Glutamatergic neuron (in vitro differentiated cells): ENCODE results near the gene ARL14. TPM values are rescaled to one million over a fixed set of nuclear protein-coding genes. Genes with fewer than 3 reads are reported as not detected.

Experiments
- DNase-seq: peaks from one replicate; pipeline ENCODE4 v3.0.0; 2022
- H3K27ac Mint-ChIP-seq: one replicate; pipeline ENCODE4 v1.8.0; 2020; ENCODE audit warnings: mild to moderate bottlenecking, mixed read lengths, inconsistent platforms; ENCODE audit not compliant: unreplicated experiment
- H3K27me3 Mint-ChIP-seq: one replicate; pipeline ENCODE4 v1.8.0; 2020; ENCODE audit warnings: mild to moderate bottlenecking, moderate library complexity, mixed read lengths, inconsistent platforms; ENCODE audit not compliant: unreplicated experiment
- H3K36me3 Mint-ChIP-seq: one replicate; pipeline ENCODE4 v1.8.0; 2020; ENCODE audit warnings: mild to moderate bottlenecking, mixed read lengths, inconsistent platforms; ENCODE audit not compliant: unreplicated experiment
- H3K4me1 Mint-ChIP-seq: one replicate; pipeline ENCODE4 v1.8.0; 2020; ENCODE audit warnings: mild to moderate bottlenecking, low read depth, mixed read lengths, inconsistent platforms; ENCODE audit not compliant: unreplicated experiment
- H3K4me3 Mint-ChIP-seq: one replicate; pipeline ENCODE4 v1.8.0; 2020; ENCODE audit warnings: mild to moderate bottlenecking, mixed read lengths, inconsistent platforms; ENCODE audit not compliant: unreplicated experiment
- H3K9me3 Mint-ChIP-seq: one replicate; pipeline ENCODE4 v1.8.0; 2020; ENCODE audit warnings: mild to moderate bottlenecking, moderate library complexity, mixed read lengths, inconsistent platforms; ENCODE audit not compliant: unreplicated experiment
- CTCF ChIP-seq: fragments of 200-600 bp; sonication (generic); IDR thresholded peaks from one replicate; pipeline ENCODE4 v1.5.0; 2021; ENCODE audit not compliant: partially characterized antibody, unreplicated experiment
- total RNA-seq: library from RNA; stranded (reverse); fragmentation: NEBNext Ultra II Directional; extraction: Animal tissue kit (Norgen Biotek cat#: 25700); gene quantifications from one replicate; pipeline ENCODE4 v1.2.1, GENCODE V29; 2021; ENCODE audit not compliant: unreplicated experiment

ARL14 gene
- total RNA-seq, 1 donor from 2014 or later: not detected

- H3K4me3 Mint-ChIP-seq: no peak overlapping the region
- no peak for DNase-seq
- no peaks in the 10 kb centered on the region for H3K4me1 Mint-ChIP-seq
- no peak for TF ChIP-seq CTCF
- H3K9me3 Mint-ChIP-seq: peaks cover 3% of the 10 kb centered on the region
- H3K36me3 Mint-ChIP-seq: peaks cover 13% of the 10 kb centered on the region
- no peak overlapping the region for H3K27ac Mint-ChIP-seq
- no peaks in the 10 kb centered on the region for H3K27me3 Mint-ChIP-seq
Measured at GRCh38 chr3:160719710-160720109, 42.8 kb downstream of the ARL14 start.

- peaks cover 17% of the 10 kb centered on the region for H3K36me3 Mint-ChIP-seq
- peaks cover 5% of the 10 kb centered on the region for H3K9me3 Mint-ChIP-seq
- no peak overlapping the region for H3K4me3 Mint-ChIP-seq
- TF ChIP-seq CTCF: no peak
- no peak overlapping the region for H3K27ac Mint-ChIP-seq
- DNase-seq: no peak
- no peaks in the 10 kb centered on the region for H3K4me1 Mint-ChIP-seq
- peaks cover 1% of the 10 kb centered on the region for H3K27me3 Mint-ChIP-seq
Measured at GRCh38 chr3:160720123-160720746, 43.3 kb downstream of the ARL14 start.

GRCh38 chr3:160722331-160722730 lies 45.4 kb downstream of the ARL14 start:
- Mint-ChIP-seq H3K36me3 (peaks cover 17% of the 10 kb centered on the region), H3K4me1 (no peaks in the 10 kb centered on the region), H3K9me3 (peaks cover 5% of the 10 kb centered on the region), H3K4me3 (no peak overlapping the region), H3K27ac (no peak overlapping the region), H3K27me3 (peaks cover 4% of the 10 kb centered on the region)
- DNase-seq: no peak
- TF ChIP-seq CTCF: no peak

- Mint-ChIP-seq H3K4me3 (no peak overlapping the region), H3K9me3 (peaks cover 5% of the 10 kb centered on the region), H3K4me1 (peaks cover 11% of the 10 kb centered on the region), H3K27ac (no peak overlapping the region), H3K27me3 (peaks cover 5% of the 10 kb centered on the region), H3K36me3 (peaks cover 17% of the 10 kb centered on the region)
- no peak for DNase-seq
- TF ChIP-seq CTCF: no peak
Measured at GRCh38 chr3:160725338-160725737, 48.4 kb downstream of the ARL14 start.

Other genes with a start within 250 kb of the ARL14 start
- gene TRIM59, start 227.4 kb upstream of the ARL14 start, total RNA-seq: 10.1 TPM
- gene KPNA4, start 111.6 kb upstream of the ARL14 start, total RNA-seq: 61.5 TPM
- 81.4 TPM for gene PPM1L, start 79.1 kb downstream of the ARL14 start, total RNA-seq